Cardiac fibroblast (primary cell): ENCODE measurements around the gene PIEZO2.
A peak's percentile ranks its signal among the peaks of the same experiment; 100 is the strongest.

Source experiments
- DNase-seq, 2 donors: peaks; one replicate each; pipeline versions ENCODE4 v3.0.0 to v3.0.0-alpha.2; 2010; ENCODE audit warnings: low read depth in 2 of 2
- H3K4me3 ChIP-seq, 2 donors: replicated peaks in 1 of 2; 1 replicate in 1 of 2; 2 replicates in 1 of 2; pipeline ENCODE4 v1.5.1; 2011; ENCODE audit warnings: low read depth in 2 of 2, low read length in 2 of 2, mild to moderate bottlenecking in 2 of 2, moderate library complexity in 1 of 2
- CTCF ChIP-seq: IDR thresholded peaks from one replicate; pipeline ENCODE4 v1.5.1; 2011; ENCODE audit warnings: low read depth, mild to moderate bottlenecking, low read length, inconsistent platforms

The PIEZO2 gene

DNA sequence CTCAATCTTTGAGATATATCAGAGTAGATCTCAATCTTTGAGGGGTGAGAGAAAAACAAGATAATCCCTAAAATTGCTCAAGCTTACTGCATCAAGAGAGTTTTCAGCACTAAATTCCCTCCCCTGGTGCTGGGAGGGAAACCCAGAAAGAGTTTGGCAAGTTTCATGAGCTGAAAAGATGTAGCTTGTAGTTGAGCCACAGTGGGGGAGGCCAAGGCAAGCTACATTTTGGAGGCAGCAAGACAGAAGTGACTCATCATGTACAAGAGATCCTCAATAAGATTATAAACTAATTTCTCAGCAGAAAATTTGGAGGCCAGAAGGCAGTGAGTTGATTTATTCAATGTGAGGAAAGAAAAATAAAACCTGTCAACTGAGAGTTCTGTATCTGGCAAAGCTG is 308.2 kb downstream of the PIEZO2 start:
- DNase-seq, result peak in 1 of 2 donors; percentile 88
- no peak for TF ChIP-seq CTCF
- no peak overlapping the region for H3K4me3 ChIP-seq

DNA sequence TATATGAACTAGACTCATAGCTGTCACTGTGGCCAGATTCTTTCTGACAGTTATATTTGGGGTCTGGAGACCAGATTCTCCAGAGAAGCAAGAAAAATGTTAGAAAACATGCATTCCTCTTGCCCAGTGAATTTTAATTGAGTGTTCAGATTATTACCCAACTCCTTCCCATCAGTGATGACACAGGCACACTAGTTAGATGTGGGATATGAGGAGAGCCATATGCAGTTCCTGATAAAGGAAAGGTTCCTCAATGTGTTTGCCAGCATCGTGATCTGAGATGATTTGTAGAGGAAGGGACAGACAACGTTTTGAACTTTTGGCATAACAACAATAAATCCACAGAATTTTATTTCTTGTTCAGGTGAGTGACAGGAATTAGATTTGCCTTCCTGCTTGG is 308.6 kb downstream of the PIEZO2 start:
- peak in 1 of 2 donors; percentile 59 for DNase-seq
- no peak for TF ChIP-seq CTCF
- no peak overlapping the region for H3K4me3 ChIP-seq

DNA sequence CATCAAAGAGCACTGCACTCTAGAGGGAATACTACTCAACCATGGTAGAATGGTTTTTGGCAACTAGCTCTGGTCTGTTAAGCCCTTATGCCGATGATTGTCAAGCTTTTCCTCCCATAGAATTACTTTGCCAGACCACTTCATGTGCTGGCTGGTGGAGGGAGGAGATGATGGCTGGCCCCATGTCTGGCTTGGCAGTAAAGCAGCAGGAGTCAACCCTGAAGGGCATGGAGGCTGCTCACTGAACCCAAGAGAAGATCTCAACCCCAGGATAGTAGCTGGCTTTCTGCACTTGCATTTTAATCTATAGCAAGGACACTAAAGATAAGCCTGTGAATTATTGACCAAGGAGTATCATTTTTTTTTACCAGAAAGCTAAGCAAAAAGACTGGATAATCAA is 309.9 kb downstream of the PIEZO2 start:
- no peak overlapping the region for H3K4me3 ChIP-seq
- DNase-seq, result no peak
- TF ChIP-seq CTCF, result no peak

GRCh38 chr18:10838553-10838952 is 310.8 kb downstream of the PIEZO2 start:
- no peak for TF ChIP-seq CTCF
- H3K4me3 ChIP-seq, result no peak overlapping the region
- DNase-seq, result peak in 1 of 2 donors; percentile 48

- TF ChIP-seq CTCF, result no peak
- H3K4me3 ChIP-seq, result no peak overlapping the region
- no peak for DNase-seq
Observed at GRCh38 chr18:10834128-10834815, 315.1 kb downstream of the PIEZO2 start.

- no peak overlapping the region for H3K4me3 ChIP-seq
- peak in 1 of 2 donors; percentile 50 for DNase-seq
- TF ChIP-seq CTCF, result no peak
Observed at GRCh38 chr18:10833656-10834055, 315.7 kb downstream of the PIEZO2 start.

DNA sequence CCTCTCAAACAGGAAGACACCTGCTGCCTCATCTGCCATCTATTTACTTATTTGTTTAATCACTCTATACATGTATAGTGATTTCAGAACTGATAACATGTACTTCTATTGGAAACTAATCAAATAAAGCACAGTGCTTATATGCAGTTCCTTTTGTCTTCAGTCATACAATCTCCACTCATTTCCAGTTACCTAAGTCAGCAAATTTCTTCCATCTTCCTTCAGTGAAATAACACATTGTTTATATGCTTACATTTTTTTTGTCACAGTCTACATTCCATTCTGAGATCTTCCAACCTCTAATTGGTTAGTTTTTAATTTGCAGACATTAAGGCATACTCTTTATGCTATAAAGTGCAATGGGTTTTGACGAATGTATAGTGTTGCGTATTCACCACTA is 323.0 kb downstream of the PIEZO2 start:
- DNase-seq, result no peak
- TF ChIP-seq CTCF, result no peak
- H3K4me3 ChIP-seq, result no peak overlapping the region
